ENCODE data around the gene GNG10. TPM values are rescaled to one million over a fixed set of nuclear protein-coding genes. Genes with fewer than 3 reads are reported as not detected.

The GNG10 gene
- total and polyA plus RNA-seq, 9 of the 15 experiments (the other 6 are each of a cell fraction or from before 2014, with no cell fraction given) = 13.1 to 37.8 (median 28.4) TPM

DNA sequence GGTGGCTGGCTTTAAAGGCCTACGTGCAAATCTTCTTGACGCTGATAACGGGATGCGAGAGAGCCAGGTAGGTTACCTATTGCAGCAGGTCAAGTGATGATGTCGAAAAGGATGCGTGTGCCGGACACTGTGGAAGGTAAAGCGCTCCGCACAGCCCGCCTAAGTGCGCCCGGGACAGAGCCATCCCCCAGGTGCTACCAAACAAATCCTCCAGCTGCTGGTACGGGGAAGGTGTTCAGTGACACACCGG, 30.5 kb upstream of the GNG10 start (continued):
- TF ChIP-seq ZNF436 (CRISPR knock-in tag; IDR thresholded peaks at IDR 0.05) (no peak), LEF1 (IDR thresholded peaks at IDR 0.05) (no peak), DDX20 (tag; IDR thresholded peaks at IDR 0.05; ENCODE audit: low read depth) (no peak), ZEB2 (IDR thresholded peaks at IDR 0.05) (peak; percentile 96), ZSCAN32 (CRISPR knock-in tag; IDR thresholded peaks at IDR 0.05) (no peak), GTF2F1 (IDR thresholded peaks at IDR 0.05; ENCODE audit: low read depth, low read length) (no peak), MCM3 (IDR thresholded peaks at IDR 0.05) (no peak), THRAP3 (IDR thresholded peaks at IDR 0.05; ENCODE audit: borderline replicate concordance) (no peak), TCF3 (CRISPR knock-in tag; IDR thresholded peaks at IDR 0.05) (peak; percentile 29; the same call in 1 of the 2 replicates), RAD21 (CRISPR knock-in tag; conservative IDR thresholded peaks at IDR 0.05 in 1 of 2, IDR thresholded peaks at IDR 0.05 in 1 of 2) (no peak), ZNF785 (CRISPR knock-in tag; IDR thresholded peaks at IDR 0.05) (no peak), ZFP1 (CRISPR knock-in tag; IDR thresholded peaks at IDR 0.05) (no peak), ZNF347 (CRISPR knock-in tag; IDR thresholded peaks at IDR 0.05; ENCODE audit: low read depth) (no peak), SNIP1 (IDR thresholded peaks at IDR 0.05; ENCODE audit: low read depth) (no peak), ZNF212 (CRISPR knock-in tag; IDR thresholded peaks at IDR 0.05) (no peak), ZNF699 (CRISPR knock-in tag; IDR thresholded peaks at IDR 0.05; ENCODE audit: insufficient replicate concordance) (no peak), ZNF444 (CRISPR knock-in tag; IDR thresholded peaks at IDR 0.05) (no peak), KAT8 (IDR thresholded peaks at IDR 0.05; ENCODE audit: low read depth) (no peak), RNF2 (IDR thresholded peaks at IDR 0.05) (no peak; the same call in 1 of the 2 replicates), FOXA3 (CRISPR knock-in tag; conservative IDR thresholded peaks at IDR 0.05 in 1 of 2, IDR thresholded peaks at IDR 0.05 in 1 of 2) (no peak), HDAC6 (IDR thresholded peaks at IDR 0.05; ENCODE audit: low read depth, low read length) (no peak), ZNF408 (CRISPR knock-in tag; IDR thresholded peaks at IDR 0.05; ENCODE audit: low read depth) (no peak), MAFG (tag; conservative IDR thresholded peaks at IDR 0.05) (no peak), RFX1 (IDR thresholded peaks at IDR 0.05) (no peak), CHCHD3 (CRISPR knock-in tag; IDR thresholded peaks at IDR 0.05) (no peak), HSF4 (CRISPR knock-in tag; IDR thresholded peaks at IDR 0.05; ENCODE audit: borderline replicate concordance) (no peak), ZNF431 (CRISPR knock-in tag; IDR thresholded peaks at IDR 0.05) (no peak)
- TF ChIP-seq, protein P1, sequence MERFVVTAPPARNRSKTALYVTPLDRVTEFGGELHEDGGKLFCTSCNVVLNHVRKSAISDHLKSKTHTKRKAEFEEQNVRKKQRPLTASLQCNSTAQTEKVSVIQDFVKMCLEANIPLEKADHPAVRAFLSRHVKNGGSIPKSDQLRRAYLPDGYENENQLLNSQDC (CRISPR knock-in tag; IDR thresholded peaks at IDR 0.05) = no peak
- TF ChIP-seq, protein P2, sequence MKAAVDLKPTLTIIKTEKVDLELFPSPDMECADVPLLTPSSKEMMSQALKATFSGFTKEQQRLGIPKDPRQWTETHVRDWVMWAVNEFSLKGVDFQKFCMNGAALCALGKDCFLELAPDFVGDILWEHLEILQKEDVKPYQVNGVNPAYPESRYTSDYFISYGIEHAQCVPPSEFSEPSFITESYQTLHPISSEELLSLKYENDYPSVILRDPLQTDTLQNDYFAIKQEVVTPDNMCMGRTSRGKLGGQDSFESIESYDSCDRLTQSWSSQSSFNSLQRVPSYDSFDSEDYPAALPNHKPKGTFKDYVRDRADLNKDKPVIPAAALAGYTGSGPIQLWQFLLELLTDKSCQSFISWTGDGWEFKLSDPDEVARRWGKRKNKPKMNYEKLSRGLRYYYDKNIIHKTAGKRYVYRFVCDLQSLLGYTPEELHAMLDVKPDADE (conservative IDR thresholded peaks at IDR 0.05; ENCODE audit: control insufficient read depth, low read depth, low read length) = peak; percentile 87; the same call in 1 of the 2 replicates
- TF ChIP-seq, protein P3, sequence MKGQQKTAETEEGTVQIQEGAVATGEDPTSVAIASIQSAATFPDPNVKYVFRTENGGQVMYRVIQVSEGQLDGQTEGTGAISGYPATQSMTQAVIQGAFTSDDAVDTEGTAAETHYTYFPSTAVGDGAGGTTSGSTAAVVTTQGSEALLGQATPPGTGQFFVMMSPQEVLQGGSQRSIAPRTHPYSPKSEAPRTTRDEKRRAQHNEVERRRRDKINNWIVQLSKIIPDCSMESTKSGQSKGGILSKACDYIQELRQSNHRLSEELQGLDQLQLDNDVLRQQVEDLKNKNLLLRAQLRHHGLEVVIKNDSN (CRISPR knock-in tag; IDR thresholded peaks at IDR 0.05) = no peak
- TF ChIP-seq, protein P4, sequence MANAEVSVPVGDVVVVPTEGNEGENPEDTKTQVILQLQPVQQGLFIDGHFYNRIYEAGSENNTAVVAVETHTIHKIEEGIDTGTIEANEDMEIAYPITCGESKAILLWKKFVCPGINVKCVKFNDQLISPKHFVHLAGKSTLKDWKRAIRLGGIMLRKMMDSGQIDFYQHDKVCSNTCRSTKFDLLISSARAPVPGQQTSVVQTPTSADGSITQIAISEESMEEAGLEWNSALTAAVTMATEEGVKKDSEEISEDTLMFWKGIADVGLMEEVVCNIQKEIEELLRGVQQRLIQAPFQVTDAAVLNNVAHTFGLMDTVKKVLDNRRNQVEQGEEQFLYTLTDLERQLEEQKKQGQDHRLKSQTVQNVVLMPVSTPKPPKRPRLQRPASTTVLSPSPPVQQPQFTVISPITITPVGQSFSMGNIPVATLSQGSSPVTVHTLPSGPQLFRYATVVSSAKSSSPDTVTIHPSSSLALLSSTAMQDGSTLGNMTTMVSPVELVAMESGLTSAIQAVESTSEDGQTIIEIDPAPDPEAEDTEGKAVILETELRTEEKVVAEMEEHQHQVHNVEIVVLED (CRISPR knock-in tag; IDR thresholded peaks at IDR 0.05) = no peak

All from K562 (cell line).